ENCODE measurements around the gene SIRT2. TPM values are rescaled to one million over a fixed set of nuclear protein-coding genes. Genes with fewer than 3 reads are reported as not detected.
A peak's percentile ranks its signal among the peaks of the same experiment; 100 is the strongest.

SIRT2 gene
- total RNA-seq, 4 donors from 2014 or later, result 39.8 to 71.5 (median 52.7) TPM

GRCh38 chr19:38898788-38899446 is 501 bp downstream of the SIRT2 start:
- peaks cover 20 to 53% (median 20%) of the 10 kb centered on the region in 3 donors for H3K4me1 ChIP-seq
- TF ChIP-seq CTCF (IDR thresholded peaks at IDR 0.05), result peak in 1 of 6 experiments; percentile 1
- TF ChIP-seq POLR2A (IDR thresholded peaks at IDR 0.05), result no peak
- intact Hi-C loops (cut with DNase I), result no loop called here

GRCh38 chr19:38894968-38895367 is 4.5 kb downstream of the SIRT2 start:
- WGBS, 2 donors, result 67 to 75% methylated on average over 8 to 9 of the region's 9 CpGs
- Histone ChIP-seq H3K9me3 (no peaks in the 10 kb centered on the region), H3K4me3 (no peak overlapping the region), H3K36me3 (peaks cover 2 to 48% (median 3%) of the 10 kb centered on the region in 3 donors), H3K4me1 (peaks cover 11 to 31% (median 13%) of the 10 kb centered on the region in 3 donors), H3K27ac (no peak overlapping the region), H3K27me3 (no peaks in the 10 kb centered on the region)
- intact Hi-C loops (cut with DNase I), result no loop called here
- no peak for TF ChIP-seq POLR2A (IDR thresholded peaks at IDR 0.05)
- TF ChIP-seq CTCF (IDR thresholded peaks at IDR 0.05), result no peak
- no peak for DNase-seq

More at GRCh38 chr19:38898788-38899446, 501 bp downstream of the SIRT2 start:
- Histone ChIP-seq H3K9me3 (no peaks in the 10 kb centered on the region), H3K36me3 (peaks cover 0 to 14% (median 0%) of the 10 kb centered on the region in 3 donors), H3K27me3 (no peaks in the 10 kb centered on the region), H3K27ac (peak overlapping the region; percentile 92 to 99 (median 95)), H3K4me3 (peak overlapping the region; percentile 62 to 99 (median 76))
- DNase-seq, result no peak
- 0 to 5% methylated on average over 19 to 23 of the region's 25 CpGs for WGBS, 2 donors

- 70 to 93% methylated on average over 2 to 3 of the region's 14 CpGs for WGBS, 2 donors
- Histone ChIP-seq H3K27me3 (no peaks in the 10 kb centered on the region), H3K4me3 (no peak overlapping the region), H3K36me3 (peaks cover 5 to 64% (median 17%) of the 10 kb centered on the region in 3 donors), H3K27ac (no peak overlapping the region), H3K4me1 (peaks cover 6 to 22% (median 8%) of the 10 kb centered on the region in 3 donors), H3K9me3 (no peaks in the 10 kb centered on the region)
- intact Hi-C loops (cut with DNase I), result no loop called here
- no peak for DNase-seq
- TF ChIP-seq CTCF (IDR thresholded peaks at IDR 0.05) (no peak), POLR2A (IDR thresholded peaks at IDR 0.05) (no peak)
These were observed 6.1 kb downstream of the SIRT2 start for GRCh38 chr19:38893341-38893771.

- no peak for DNase-seq
- Histone ChIP-seq H3K9me3 (no peaks in the 10 kb centered on the region), H3K27me3 (no peaks in the 10 kb centered on the region), H3K4me1 (peaks cover 1 to 17% (median 3%) of the 10 kb centered on the region in 3 donors), H3K36me3 (peaks cover 5 to 69% (median 17%) of the 10 kb centered on the region in 3 donors), H3K4me3 (no peak overlapping the region), H3K27ac (no peak overlapping the region)
- intact Hi-C loops (cut with DNase I), result no loop called here
- WGBS, 2 donors, result 75 to 77% methylated on average over 2 to 5 of the region's 5 CpGs
- TF ChIP-seq CTCF (IDR thresholded peaks at IDR 0.05), result no peak
- no peak for TF ChIP-seq POLR2A (IDR thresholded peaks at IDR 0.05)
These were observed 6.6 kb downstream of the SIRT2 start for GRCh38 chr19:38892841-38893240.

- Histone ChIP-seq H3K4me3 (no peak overlapping the region), H3K4me1 (peaks cover 0 to 6% (median 0%) of the 10 kb centered on the region in 3 donors), H3K36me3 (peaks cover 5 to 80% (median 17%) of the 10 kb centered on the region in 3 donors), H3K9me3 (no peaks in the 10 kb centered on the region), H3K27ac (no peak overlapping the region), H3K27me3 (no peaks in the 10 kb centered on the region)
- TF ChIP-seq POLR2A (IDR thresholded peaks at IDR 0.05) (no peak), CTCF (IDR thresholded peaks at IDR 0.05) (no peak)
- no peak for DNase-seq
- WGBS, 2 donors, result 88 to 92% methylated on average over 3 to 4 of the region's 6 CpGs
- intact Hi-C loops (cut with DNase I), result no loop called here
These were observed 7.6 kb downstream of the SIRT2 start for GRCh38 chr19:38891771-38892170.
